ENCODE data around the gene MEST. TPM values are rescaled to one million over a fixed set of nuclear protein-coding genes. Genes with fewer than 3 reads are reported as not detected.

Gene MEST
- total RNA-seq, 1 experiment from 2014 or later = 112 TPM

- no peak overlapping the region for H3K56ac ChIP-seq (ENCODE audit: insufficient read length, low read depth, low read length)
- Mint-ChIP-seq H3K27me3 (ENCODE audit: low read depth) (no peaks in the 10 kb centered on the region), H3K4me3 (no peak overlapping the region), H3K27ac (no peak overlapping the region), H3K36me3 (ENCODE audit: insufficient read depth in 1 of 3, low read depth in 3 of 3) (peaks cover 2 to 23% (median 12%) of the 10 kb centered on the region in 3 experiments; a peak in 5 of 7 replicates), H3K9me3 (no peaks in the 10 kb centered on the region), H3K4me1 (no peaks in the 10 kb centered on the region)
- no peaks in the 10 kb centered on the region for H3K4me1 ChIP-seq (ENCODE audit: insufficient read depth, low read length)
- H2BK15ac ChIP-seq (ENCODE audit: low read depth, low read length) = no peak overlapping the region
- WGBS (ENCODE audit: extremely low coverage, insufficient read length, low lambda C conversion rate) = no CpG with 5 or more reads among the region's 2 CpGs
- H3K27ac ChIP-seq (ENCODE audit: insufficient read length, low read depth, low read length) = no peak overlapping the region
- no peaks in the 10 kb centered on the region for H3K23me2 ChIP-seq (ENCODE audit: insufficient read length, low read depth, low read length, poor library complexity, severe bottlenecking)
- no peak for TF ChIP-seq CTCF (conservative IDR thresholded peaks at IDR 0.05)
- H4K5ac ChIP-seq (ENCODE audit: insufficient read length, low read depth, low read length) = no peak overlapping the region
- H3K4me2 ChIP-seq (ENCODE audit: insufficient read depth, insufficient read length, low read length) = no peak overlapping the region
- H3K14ac ChIP-seq (ENCODE audit: insufficient read depth, low read length) = no peak overlapping the region
- no peak overlapping the region for H4K91ac ChIP-seq (ENCODE audit: insufficient read length, low read depth, low read length)
- no peak overlapping the region for H2BK5ac ChIP-seq (ENCODE audit: insufficient read length, low read length)
- no peaks in the 10 kb centered on the region for H4K20me1 ChIP-seq (ENCODE audit: control insufficient read depth, insufficient read depth, insufficient read length)
- no peak overlapping the region for H4K8ac ChIP-seq (replicated peaks; ENCODE audit: insufficient read length, low read depth, low read length)
- no peak overlapping the region for H3K9ac ChIP-seq (ENCODE audit: extremely low read depth, insufficient read length, low read length)
- H3K4ac ChIP-seq (ENCODE audit: low read depth, low read length) = no peak overlapping the region
- H2BK20ac ChIP-seq (ENCODE audit: low read depth, low read length, poor library complexity, severe bottlenecking) = no peak overlapping the region
- no peaks in the 10 kb centered on the region for H3K79me1 ChIP-seq (ENCODE audit: insufficient read depth, low read depth, low read length, poor library complexity, severe bottlenecking)
- H3K9me3 ChIP-seq (ENCODE audit: control insufficient read depth, low read depth, low read length) = no peaks in the 10 kb centered on the region
- no peak overlapping the region for H3K23ac ChIP-seq (ENCODE audit: insufficient read length, low read depth, low read length)
- H2AK5ac ChIP-seq (ENCODE audit: insufficient read length, low read length) = no peak overlapping the region
- no peaks in the 10 kb centered on the region for H3K79me2 ChIP-seq (ENCODE audit: insufficient read depth, low read length)
- H2BK12ac ChIP-seq (ENCODE audit: insufficient read length, low read depth, low read length) = no peak overlapping the region
- no peak overlapping the region for H2BK120ac ChIP-seq (ENCODE audit: low read depth, low read length, poor library complexity, severe bottlenecking)
- H3K18ac ChIP-seq (ENCODE audit: insufficient read length, low read depth, low read length) = no peak overlapping the region
- H3T11ph ChIP-seq (ENCODE audit: low read length) = no peak overlapping the region
- H2AFZ ChIP-seq (ENCODE audit: low read length) = no peak overlapping the region
- no peaks in the 10 kb centered on the region for H3K27me3 ChIP-seq (ENCODE audit: insufficient read depth, low read length)
- DNase-seq = no peak
Observed at GRCh38 chr7:130543487-130544010, 51.7 kb downstream of the MEST start.
